Suprapubic skin (tissue), 4 donors: ENCODE results near the gene KLC4. TPM values are rescaled to one million over a fixed set of nuclear protein-coding genes. Genes with fewer than 3 reads are reported as not detected.

Experiments
- DNase-seq, 2 donors: peaks; one replicate each; pipeline ENCODE4 v3.0.0-alpha.2; 2019; ENCODE audit warnings: low spot score in 2 of 2
- H3K27ac ChIP-seq: fragments of 200-600 bp; sonication (generic); one replicate; pipeline ENCODE4 v1.5.1; 2019
- H3K27me3 ChIP-seq: fragments of 200-600 bp; sonication (generic); one replicate; pipeline ENCODE4 v1.5.1; 2019
- H3K36me3 ChIP-seq: fragments of 200-600 bp; sonication (generic); one replicate; pipeline ENCODE4 v1.5.1; 2019
- H3K4me1 ChIP-seq: fragments of 200-600 bp; sonication (generic); one replicate; pipeline ENCODE4 v1.5.1; 2019
- H3K4me3 ChIP-seq: fragments of 200-600 bp; sonication (generic); one replicate; pipeline ENCODE4 v1.5.1; 2019; ENCODE audit warnings: mild to moderate bottlenecking
- H3K9me3 ChIP-seq: fragments of 200-600 bp; sonication (generic); one replicate; pipeline ENCODE4 v1.5.1; 2019
- EP300 ChIP-seq: sonication (generic); formaldehyde crosslinking; IDR thresholded peaks from one replicate; pipeline ENCODE4 v1.6.1; 2017; ENCODE audit warnings: antibody characterized with exemption
- POLR2A ChIP-seq, 2 donors: fragments of 450-650 bp; IDR thresholded peaks; one replicate each; pipeline ENCODE4 v1.6.1; 2017; ENCODE audit warnings: antibody characterized with exemption in 2 of 2, mild to moderate bottlenecking in 2 of 2, moderate library complexity in 2 of 2
- POLR2AphosphoS5 ChIP-seq, 3 donors: sonication (generic); formaldehyde crosslinking; IDR thresholded peaks; one replicate each; pipeline ENCODE4 v1.6.1; 2017; ENCODE audit warnings: antibody characterized with exemption in 3 of 3
- WGBS: methylation state at CpG from one replicate; pipeline ENCODE4 v1.1.5; 2018; 5-methylcytosine and 5-hydroxymethylcytosine counted together
- total RNA-seq, 4 donors: library from RNA; depleted of rRNA; stranded (reverse); fragments of >200 nt; gene quantifications; one replicate each; pipeline ENCODE4 v1.1.0, GENCODE V29; 2016
- TF ChIP-seq, protein P1 (sequence below), 2 donors: fragments of 200-600 bp in 1 of 2; fragments of 450-650 bp in 1 of 2; sonication (generic) in 1 of 2; IDR thresholded peaks; one replicate each; pipeline ENCODE4 v1.5.1; 2016 to 2019; ENCODE audit warnings: antibody characterized with exemption in 2 of 2, mild to moderate bottlenecking in 1 of 2, moderate library complexity in 1 of 2

KLC4 gene
- total RNA-seq, 4 donors from 2014 or later, result 15.0 to 45.9 (median 24.4) TPM

DNA sequence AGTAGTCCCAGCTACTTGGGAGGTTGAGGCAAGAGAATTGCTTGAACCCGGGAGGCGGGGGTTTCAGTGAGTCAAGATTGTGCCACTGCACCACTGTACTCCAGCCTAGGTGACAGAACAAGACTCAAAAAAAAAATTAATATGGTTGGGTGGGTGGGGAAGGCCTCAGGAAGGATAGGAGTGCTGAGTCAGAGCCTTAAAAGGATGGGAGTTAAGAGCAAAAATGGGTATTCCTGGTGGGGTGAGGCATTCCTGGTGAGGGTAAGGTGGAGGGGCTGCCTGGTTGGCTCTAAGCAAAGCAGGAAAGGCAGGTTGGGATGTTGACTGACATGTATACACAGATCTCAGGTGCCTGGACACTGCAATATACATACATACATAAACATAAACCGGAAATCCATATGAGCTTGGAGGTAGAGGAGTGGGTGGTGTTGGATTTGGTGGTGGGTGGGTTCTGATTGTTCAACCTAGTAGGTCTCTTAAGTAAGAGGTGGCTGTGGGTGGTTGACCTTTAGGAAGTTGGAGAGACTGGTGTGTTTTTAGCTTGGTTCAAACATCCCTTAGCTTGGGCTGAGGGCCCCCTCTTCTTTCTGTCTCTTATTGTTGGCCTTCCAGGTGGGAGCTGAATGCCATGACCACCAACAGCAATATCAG, 39.3 kb upstream of the KLC4 start:
- no peak for DNase-seq
- Histone ChIP-seq H3K36me3 (peaks cover 29% of the 10 kb centered on the region), H3K4me3 (no peak overlapping the region), H3K27ac (no peak overlapping the region), H3K27me3 (no peaks in the 10 kb centered on the region), H3K9me3 (no peaks in the 10 kb centered on the region), H3K4me1 (peaks cover 49% of the 10 kb centered on the region)
- TF ChIP-seq EP300, result no peak
- TF ChIP-seq POLR2AphosphoS5 (IDR thresholded peaks at IDR 0.05), result no peak
- no peak for TF ChIP-seq POLR2A (IDR thresholded peaks at IDR 0.05)
- TF ChIP-seq, protein P1, sequence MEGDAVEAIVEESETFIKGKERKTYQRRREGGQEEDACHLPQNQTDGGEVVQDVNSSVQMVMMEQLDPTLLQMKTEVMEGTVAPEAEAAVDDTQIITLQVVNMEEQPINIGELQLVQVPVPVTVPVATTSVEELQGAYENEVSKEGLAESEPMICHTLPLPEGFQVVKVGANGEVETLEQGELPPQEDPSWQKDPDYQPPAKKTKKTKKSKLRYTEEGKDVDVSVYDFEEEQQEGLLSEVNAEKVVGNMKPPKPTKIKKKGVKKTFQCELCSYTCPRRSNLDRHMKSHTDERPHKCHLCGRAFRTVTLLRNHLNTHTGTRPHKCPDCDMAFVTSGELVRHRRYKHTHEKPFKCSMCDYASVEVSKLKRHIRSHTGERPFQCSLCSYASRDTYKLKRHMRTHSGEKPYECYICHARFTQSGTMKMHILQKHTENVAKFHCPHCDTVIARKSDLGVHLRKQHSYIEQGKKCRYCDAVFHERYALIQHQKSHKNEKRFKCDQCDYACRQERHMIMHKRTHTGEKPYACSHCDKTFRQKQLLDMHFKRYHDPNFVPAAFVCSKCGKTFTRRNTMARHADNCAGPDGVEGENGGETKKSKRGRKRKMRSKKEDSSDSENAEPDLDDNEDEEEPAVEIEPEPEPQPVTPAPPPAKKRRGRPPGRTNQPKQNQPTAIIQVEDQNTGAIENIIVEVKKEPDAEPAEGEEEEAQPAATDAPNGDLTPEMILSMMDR (IDR thresholded peaks at IDR 0.05), result no peak
- 93% methylated on average over 3 of the region's 3 CpGs for WGBS

GRCh38 chr6:43020847-43021246, 38.6 kb upstream of the KLC4 start:
- DNase-seq, result no peak
- Histone ChIP-seq H3K9me3 (no peaks in the 10 kb centered on the region), H3K27ac (peak overlapping the region; percentile 89), H3K36me3 (peaks cover 36% of the 10 kb centered on the region), H3K4me1 (peaks cover 44% of the 10 kb centered on the region), H3K4me3 (peak overlapping the region; percentile 95), H3K27me3 (no peaks in the 10 kb centered on the region)
- 51% methylated on average over 5 of the region's 5 CpGs for WGBS
- TF ChIP-seq EP300, result no peak
- no peak for TF ChIP-seq POLR2A (IDR thresholded peaks at IDR 0.05)
- no peak for TF ChIP-seq POLR2AphosphoS5 (IDR thresholded peaks at IDR 0.05)
- TF ChIP-seq, protein P1 (IDR thresholded peaks at IDR 0.05), result no peak

GRCh38 chr6:43021270-43022047, 38.0 kb upstream of the KLC4 start, which contains the start of gene RRP36:
Gene RRP36 (plus strand): TSS chr6:43021623. CDS start chr6:43021655, 32 bp downstream.
- no peaks in the 10 kb centered on the region for H3K9me3 ChIP-seq
- under 1% methylated on average over 25 of the region's 56 CpGs for WGBS
- H3K27ac ChIP-seq, result peak within 1 kb of the TSS; percentile 89
- no peaks in the 10 kb centered on the region for H3K27me3 ChIP-seq
- H3K4me1 ChIP-seq, result peaks cover 38% of the 10 kb centered on the region
- DNase-seq, result peak; percentile 89 to 92
- peak within 1 kb of the TSS; percentile 95 for H3K4me3 ChIP-seq
- peaks cover 42% of the 10 kb centered on the region for H3K36me3 ChIP-seq
- no peak for TF ChIP-seq EP300
- peak in 1 of 2 donors; percentile 36 for TF ChIP-seq POLR2A (IDR thresholded peaks at IDR 0.05)
- peak in 1 of 3 donors; percentile 53 for TF ChIP-seq POLR2AphosphoS5 (IDR thresholded peaks at IDR 0.05)
- TF ChIP-seq, protein P1 (IDR thresholded peaks at IDR 0.05), result no peak

- TF ChIP-seq, protein P1 (IDR thresholded peaks at IDR 0.05), result no peak
- TF ChIP-seq POLR2A (IDR thresholded peaks at IDR 0.05) (no peak), POLR2AphosphoS5 (IDR thresholded peaks at IDR 0.05) (no peak), EP300 (no peak)
These were observed 35.0 kb upstream of the KLC4 start for GRCh38 chr6:43024436-43024835.

GRCh38 chr6:43026365-43026764, 33.1 kb upstream of the KLC4 start:
- WGBS, result 97% methylated on average over 5 of the region's 5 CpGs
- Histone ChIP-seq H3K36me3 (peaks cover 70% of the 10 kb centered on the region), H3K27ac (no peak overlapping the region), H3K4me1 (peaks cover 22% of the 10 kb centered on the region), H3K27me3 (no peaks in the 10 kb centered on the region), H3K4me3 (no peak overlapping the region), H3K9me3 (no peaks in the 10 kb centered on the region)
- no peak for TF ChIP-seq POLR2AphosphoS5 (IDR thresholded peaks at IDR 0.05)
- TF ChIP-seq, protein P1 (IDR thresholded peaks at IDR 0.05), result no peak
- no peak for TF ChIP-seq POLR2A (IDR thresholded peaks at IDR 0.05)
- TF ChIP-seq EP300, result no peak
- DNase-seq, result no peak

More at GRCh38 chr6:43024436-43024835, 35.0 kb upstream of the KLC4 start:
- H3K9me3 ChIP-seq, result no peaks in the 10 kb centered on the region
- DNase-seq, result no peak
- H3K27me3 ChIP-seq, result no peaks in the 10 kb centered on the region
- H3K27ac ChIP-seq, result no peak overlapping the region
- 82% methylated on average over 2 of the region's 2 CpGs for WGBS
- no peak overlapping the region for H3K4me3 ChIP-seq
- H3K4me1 ChIP-seq, result peaks cover 30% of the 10 kb centered on the region
- H3K36me3 ChIP-seq, result peaks cover 53% of the 10 kb centered on the region
